Midbrain (tissue), 1 donor: ENCODE measurements around the gene RUNX1.

Experiments
- DNase-seq: peaks from one replicate; lab custom pipeline; 2025; lab: John Stamatoyannopoulos, UW

Gene RUNX1

GRCh38 chr21:35048706-35049617 lies at the start of gene RUNX1:
RUNX1 (minus strand) TSS chr21:35049302.
- DNase-seq: peak; percentile 28

- no peak for DNase-seq
These were observed 48.4 kb upstream of the RUNX1 start for GRCh38 chr21:35097525-35097924.

DNA sequence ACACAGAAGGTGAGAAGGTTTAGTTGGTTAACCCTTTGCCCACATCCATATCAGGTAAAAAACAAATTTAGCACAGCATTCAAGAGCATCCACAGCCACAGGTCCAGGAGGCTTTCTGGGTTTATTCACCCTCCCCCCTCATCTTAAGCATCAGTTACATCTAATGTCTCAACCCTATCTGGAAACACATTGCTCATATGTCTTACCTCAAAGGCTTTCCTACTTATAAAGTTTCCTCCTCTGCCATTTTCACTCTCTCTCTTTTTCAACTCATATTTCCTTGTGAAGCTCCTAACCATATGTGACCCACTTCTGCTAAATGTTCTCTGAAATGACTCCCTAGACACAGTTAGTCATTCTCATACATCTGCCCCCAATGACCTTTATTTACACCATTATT lies 47.9 kb upstream of the RUNX1 start:
- DNase-seq: no peak

DNA sequence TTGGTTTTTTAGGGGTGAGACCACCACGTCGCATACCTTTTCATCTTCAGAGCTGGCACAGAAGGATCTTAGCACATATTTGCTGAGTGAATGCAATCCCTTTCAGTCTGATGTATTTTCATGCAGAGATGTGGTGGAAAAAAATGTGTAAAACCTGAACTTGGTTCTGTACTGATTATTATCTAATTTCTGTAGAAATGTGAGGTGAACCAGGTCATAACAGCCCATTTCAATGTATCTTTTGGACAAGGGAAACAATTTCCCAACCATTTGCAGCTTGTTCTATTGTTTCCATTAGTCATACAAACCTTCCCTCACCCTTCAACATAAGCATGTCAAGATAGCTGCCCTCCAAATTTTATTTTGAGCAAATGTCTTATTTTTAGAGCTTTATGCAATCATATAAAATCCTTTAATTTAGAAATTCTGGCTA lies 46.8 kb upstream of the RUNX1 start:
- DNase-seq: no peak

DNA sequence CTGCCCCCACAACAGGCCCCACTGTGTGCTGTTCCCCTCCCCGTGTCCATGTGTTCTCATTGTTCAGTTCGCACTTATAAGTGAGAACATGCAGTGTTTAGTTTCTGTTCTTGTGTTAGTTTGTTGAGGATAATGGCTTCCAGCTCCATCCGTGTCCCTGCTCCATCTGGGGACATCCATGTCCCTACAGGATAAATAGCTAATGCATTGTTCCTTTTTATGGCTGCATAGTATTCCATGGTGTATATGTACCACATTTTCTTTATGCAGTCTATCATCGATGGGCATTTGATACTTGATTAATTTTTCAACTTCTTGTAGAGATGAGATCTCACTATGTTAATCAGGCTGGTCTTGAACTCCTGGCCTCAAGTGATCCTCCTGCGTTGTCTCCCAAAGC lies 44.4 kb upstream of the RUNX1 start:
- no peak for DNase-seq

DNA sequence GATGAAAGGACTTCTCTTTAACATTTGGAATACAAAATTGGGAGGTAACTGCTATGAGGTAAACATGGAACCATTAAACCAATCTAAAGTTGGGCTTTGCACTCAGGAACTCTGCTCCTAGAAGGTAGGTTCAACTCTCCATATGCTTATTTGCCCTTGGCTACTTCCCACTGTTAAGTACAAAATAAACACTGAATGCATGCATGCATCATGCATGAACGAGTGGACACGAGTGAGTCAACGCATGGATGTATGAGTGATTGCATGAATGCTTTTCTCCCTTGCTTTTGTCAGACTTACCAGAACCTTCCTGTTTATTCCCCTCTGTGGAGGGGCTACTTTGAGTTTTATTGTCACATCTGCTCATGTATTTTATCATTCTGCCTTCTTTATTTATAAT lies 42.4 kb upstream of the RUNX1 start:
- no peak for DNase-seq

- no peak for DNase-seq
These were observed 41.3 kb upstream of the RUNX1 start for GRCh38 chr21:35090403-35090802.

GRCh38 chr21:35088319-35088771 lies 39.2 kb upstream of the RUNX1 start:
- no peak for DNase-seq

DNA sequence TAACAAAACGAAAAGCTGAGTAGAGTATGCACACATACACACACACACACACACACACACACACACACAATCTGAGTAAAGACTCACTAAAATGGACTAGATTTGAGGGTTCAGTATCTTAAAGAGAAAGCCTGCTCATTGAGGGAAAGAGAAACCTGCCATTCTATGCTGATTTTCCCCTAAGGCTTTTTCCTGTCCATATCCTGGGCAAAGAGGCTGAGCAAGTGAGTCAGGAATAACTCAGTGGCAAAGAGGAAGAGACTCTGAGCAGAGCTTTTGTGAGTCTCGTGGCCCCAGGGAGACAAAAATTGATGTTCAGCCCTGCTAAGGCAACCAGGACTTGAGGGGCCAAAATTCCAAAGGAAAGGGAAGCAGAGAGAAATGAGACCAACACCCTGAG lies 37.3 kb upstream of the RUNX1 start:
- no peak for DNase-seq

GRCh38 chr21:35084869-35085268 lies 35.8 kb upstream of the RUNX1 start:
- DNase-seq: no peak

DNA sequence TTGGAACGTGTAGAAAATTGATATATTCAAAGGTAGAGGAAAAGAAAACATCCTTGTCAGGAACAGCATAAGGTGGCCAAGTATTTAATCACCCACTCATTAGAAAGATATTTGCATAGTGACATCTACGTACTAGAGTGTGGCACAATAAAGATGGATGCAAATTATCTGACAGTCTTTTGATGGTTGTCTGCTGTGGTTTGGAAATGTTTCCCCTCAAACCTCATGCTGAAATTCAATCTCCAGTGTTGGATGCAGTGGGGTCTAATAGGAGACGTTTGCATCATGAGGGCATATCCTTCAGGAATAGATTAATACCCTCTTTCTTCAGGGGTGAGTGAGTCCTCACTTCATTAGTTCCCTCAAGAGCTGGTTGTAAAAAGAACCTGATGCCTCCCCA lies 34.1 kb upstream of the RUNX1 start:
- DNase-seq: no peak

- DNase-seq: no peak
These were observed 32.8 kb upstream of the RUNX1 start for GRCh38 chr21:35081861-35082260.

DNA sequence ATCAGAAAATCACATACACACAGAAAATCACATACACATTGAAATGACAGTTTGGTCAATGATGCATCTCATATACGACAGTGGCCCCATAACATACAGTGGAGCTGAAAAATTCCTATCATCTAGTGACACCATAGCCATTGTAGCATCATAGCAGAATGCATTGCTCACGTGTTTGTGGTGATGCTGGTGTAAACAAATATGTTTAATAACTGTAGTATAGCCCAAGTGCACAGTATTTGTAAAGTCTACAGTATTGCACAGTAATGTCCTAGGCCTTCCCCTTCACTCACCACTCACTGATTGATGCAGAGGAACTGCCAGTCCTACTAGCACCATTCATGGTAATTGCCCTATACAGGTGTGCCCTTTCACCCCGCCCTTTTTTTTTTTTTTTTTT lies 30.1 kb upstream of the RUNX1 start:
- no peak for DNase-seq

DNA sequence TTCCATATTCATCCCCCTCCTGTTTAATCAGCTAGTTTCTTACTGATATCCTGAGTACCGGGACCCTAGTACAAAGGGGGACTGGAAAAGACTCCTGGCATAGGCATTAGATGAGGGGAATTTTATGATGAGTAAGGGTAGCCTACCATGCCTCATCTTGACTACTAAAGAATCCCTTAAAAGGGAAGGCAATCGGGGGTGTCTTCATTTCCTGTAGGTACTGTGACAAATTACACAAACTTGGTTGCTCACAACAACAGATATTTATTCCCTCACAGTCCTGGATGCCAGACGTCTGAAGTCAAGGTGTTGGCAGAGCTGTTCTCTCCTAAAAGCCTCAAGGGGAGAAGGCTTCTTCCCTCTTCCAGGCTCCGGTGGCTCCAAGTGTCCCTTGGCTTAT lies 28.9 kb upstream of the RUNX1 start:
- DNase-seq: no peak

DNA sequence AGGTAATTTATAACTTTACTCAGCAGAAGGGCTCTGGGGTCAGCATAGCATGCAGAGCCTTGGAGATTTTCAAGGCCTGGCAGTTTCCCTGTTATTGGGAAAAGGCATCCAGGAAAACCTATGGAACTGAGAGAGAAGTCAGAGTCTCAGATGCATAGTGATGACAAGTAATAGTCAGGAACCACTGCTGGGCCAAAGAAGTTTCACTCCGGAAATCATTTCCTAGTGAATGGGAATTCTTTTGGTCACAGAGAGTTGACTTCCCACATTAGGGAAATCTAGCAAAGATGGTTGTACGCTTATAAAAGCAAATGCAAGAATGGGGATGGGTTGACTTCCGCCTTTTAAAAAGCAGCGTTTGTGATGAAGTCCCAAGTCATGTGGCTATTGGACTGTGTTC lies 28.4 kb upstream of the RUNX1 start:
- no peak for DNase-seq

GRCh38 chr21:35075546-35075945 lies 26.4 kb upstream of the RUNX1 start:
- DNase-seq: peak; percentile 4

DNA sequence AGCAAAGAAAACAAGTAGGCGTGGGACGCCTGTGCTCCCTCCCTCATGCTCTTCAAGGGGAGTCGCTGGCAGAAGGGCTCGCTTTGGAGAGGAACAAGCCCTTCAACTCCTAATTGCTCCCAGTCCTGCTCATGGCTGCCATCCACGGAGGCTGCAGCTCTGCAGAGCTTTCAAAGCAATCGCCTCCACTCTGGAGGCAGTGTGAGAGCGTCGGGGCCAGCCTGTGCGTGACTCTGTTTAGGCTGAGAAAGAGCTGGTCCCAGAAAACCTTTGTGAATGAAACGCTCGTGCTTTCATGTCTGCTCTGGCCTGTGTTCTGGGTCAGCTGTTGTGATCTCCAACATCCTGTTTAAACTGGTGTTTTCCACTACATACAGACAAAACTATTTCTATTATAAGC lies 23.9 kb upstream of the RUNX1 start:
- no peak for DNase-seq

- DNase-seq: no peak
These were observed 23.5 kb upstream of the RUNX1 start for GRCh38 chr21:35072557-35072956.

DNA sequence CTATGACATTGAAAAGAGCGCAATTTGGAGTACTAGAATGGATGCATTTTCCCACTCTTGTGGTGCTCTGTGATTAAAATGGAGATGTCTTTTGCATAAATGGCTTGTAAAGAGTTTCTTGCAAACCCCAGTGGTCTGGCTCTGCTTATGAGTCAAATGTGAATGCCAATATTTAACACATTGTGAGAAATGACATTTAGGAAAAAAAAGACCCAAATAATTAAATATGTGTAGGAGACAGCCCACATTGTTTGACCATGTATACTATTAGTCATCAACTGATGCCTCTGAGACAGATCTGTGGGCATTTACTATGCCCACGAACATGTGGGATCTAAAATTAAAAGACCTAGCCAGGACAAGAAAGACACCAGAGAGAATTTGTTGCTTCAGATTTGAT lies 22.2 kb upstream of the RUNX1 start:
- DNase-seq: no peak

- no peak for DNase-seq
These were observed 21.3 kb upstream of the RUNX1 start for GRCh38 chr21:35070436-35070835.

- DNase-seq: no peak
These were observed 17.7 kb upstream of the RUNX1 start for GRCh38 chr21:35066824-35067223.

DNA sequence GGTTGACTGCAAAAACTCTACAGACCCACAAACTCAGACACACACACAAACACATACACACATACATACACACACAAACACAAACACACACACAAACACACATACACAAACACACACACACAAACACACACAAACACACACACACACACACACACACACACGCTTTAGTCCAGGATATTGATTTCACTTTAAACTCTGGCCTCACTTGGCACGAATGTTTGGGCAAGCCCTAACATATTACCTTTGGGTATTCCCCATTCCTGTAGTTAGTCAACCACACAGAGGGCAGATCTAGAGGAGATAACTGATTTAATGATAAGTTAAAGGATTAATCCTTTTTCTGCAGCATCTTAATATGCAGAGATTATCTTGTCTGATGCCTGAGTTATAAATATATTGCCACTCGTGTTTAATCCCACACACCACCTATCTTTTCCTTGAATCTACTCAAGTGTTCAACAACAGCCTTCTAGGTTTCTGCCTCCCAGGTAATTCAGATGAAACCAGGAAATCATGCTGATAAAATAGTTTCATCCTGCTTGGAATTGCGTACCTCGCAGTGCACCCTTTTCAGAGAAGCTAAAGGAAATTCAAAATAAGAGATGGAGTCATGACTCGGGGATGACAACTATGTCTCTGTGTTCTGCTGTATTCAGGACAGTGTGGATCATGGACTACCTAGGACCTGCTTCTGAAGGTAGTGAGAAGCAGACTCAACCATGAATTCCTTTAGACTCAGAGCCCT lies 14.5 kb upstream of the RUNX1 start:
- no peak for DNase-seq

DNA sequence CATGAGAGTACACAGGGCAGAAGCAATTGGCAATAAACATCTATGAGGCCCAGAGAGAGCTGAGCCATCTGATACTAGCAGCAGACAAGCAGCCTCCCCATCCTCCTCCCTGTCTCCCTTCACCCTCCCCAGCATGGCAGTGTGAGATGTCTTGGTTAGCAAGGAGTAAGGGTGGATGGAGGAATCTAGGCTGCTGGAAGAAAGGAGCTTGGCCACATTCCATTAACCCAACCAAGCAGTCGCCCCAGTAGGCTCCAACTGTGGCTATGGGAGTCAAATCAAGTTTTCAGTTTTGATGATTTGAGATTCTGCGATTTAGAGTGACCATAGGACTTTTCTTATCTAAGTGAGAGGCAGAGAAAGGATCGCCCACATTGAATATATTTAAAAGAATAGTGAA lies 12.9 kb upstream of the RUNX1 start:
- DNase-seq: no peak
